Measurements from ENCODE around the gene BRAT1.

Gene BRAT1

DNA sequence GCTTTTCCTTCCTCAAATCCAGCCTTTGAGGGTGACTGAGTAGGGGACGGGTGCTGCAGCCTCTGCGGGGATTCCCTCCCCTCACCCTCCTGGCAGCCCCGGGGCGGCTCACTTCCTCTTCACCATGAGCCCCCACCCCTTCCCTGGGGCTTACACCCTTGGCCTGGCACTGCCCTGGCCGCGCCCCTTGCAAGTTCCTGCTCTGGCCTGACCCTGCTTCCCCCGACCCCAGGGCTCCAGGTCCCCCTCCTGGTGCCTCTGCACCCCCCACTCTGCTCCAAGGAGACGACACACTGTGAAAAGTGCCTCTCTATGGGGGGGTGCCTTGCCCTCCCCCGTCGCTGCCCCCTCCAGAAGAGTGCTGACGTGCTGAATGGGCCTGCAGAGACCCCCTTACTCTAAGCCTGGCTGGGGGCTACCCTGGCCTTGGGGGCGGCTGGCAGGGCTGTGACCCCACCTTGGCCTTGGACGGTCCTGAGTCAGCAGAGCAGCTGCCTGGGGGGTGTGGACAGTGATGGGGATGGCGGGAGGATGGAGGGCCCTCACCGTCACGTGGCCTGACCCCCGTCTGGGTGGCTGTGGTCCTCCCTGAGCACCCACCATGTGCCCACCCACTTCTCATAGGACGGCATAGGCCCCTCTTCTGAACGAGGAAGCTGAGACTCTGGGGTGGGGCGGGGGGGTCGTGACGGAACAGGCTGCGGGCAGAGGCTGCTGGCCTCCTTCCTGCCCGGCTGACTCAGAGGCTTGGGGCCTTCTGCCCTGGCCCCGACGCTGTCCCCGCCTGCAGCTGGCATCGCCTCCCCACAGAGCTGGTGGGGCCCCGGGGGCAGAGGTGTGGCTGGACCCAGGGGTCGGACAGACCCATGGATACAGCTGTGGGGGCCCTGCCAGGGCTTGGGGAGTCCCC, 25.9 kb downstream of the BRAT1 start:
- Histone ChIP-seq H3K9ac (ENCODE audit: low read length) (no peak overlapping the region), H3K9me3 (ENCODE audit: control insufficient read depth, low read depth, low read length) (no peaks in the 10 kb centered on the region), H3K36me3 (ENCODE audit: control insufficient read depth, low read depth, low read length) (peaks cover 18% of the 10 kb centered on the region), H3K4me3 (ENCODE audit: low read length) (no peak overlapping the region), H3K27ac (ENCODE audit: low read length) (no peak overlapping the region), H3K27me3 (ENCODE audit: control insufficient read depth, insufficient read depth, low read length) (no peaks in the 10 kb centered on the region), H3K4me1 (ENCODE audit: control insufficient read depth, low read depth, low read length) (peaks cover 19% of the 10 kb centered on the region)

DNA sequence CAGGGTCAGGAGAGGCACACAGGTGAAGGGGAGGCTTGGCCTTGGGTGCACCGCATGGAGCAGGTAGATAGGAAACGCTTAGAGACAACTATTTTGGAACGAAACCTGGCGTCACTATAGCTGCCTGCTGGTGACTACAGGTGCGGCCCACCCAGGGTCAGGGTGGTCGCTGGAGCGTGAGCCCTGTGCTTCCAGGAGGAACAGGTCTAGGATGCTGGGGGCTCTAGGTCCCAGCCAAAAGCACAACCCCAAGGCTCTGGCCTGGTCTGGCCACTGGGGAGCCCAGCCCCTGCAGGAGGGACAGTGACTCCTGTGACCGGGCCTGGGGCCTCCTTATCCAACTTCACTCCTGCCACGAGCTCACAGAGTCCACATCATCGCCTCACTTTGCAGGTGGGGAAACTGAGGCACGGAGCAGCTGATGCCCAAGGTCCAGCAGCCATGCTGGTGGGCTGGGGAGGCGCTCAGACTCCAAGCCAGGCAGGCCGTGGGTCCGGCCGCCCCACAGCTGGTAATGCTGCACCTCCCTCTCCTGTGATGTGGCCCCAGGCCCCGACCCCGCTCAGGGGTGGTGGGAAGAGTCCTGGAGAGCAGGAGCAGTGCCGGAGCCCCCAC, 26.7 kb downstream of the BRAT1 start:
- Histone ChIP-seq H3K27ac (ENCODE audit: low read length) (no peak overlapping the region), H3K27me3 (ENCODE audit: control insufficient read depth, insufficient read depth, low read length) (no peaks in the 10 kb centered on the region), H3K9ac (ENCODE audit: low read length) (no peak overlapping the region), H3K36me3 (ENCODE audit: control insufficient read depth, low read depth, low read length) (peaks cover 18% of the 10 kb centered on the region), H3K9me3 (ENCODE audit: control insufficient read depth, low read depth, low read length) (no peaks in the 10 kb centered on the region), H3K4me3 (ENCODE audit: low read length) (no peak overlapping the region), H3K4me1 (ENCODE audit: control insufficient read depth, low read depth, low read length) (peaks cover 27% of the 10 kb centered on the region)

DNA sequence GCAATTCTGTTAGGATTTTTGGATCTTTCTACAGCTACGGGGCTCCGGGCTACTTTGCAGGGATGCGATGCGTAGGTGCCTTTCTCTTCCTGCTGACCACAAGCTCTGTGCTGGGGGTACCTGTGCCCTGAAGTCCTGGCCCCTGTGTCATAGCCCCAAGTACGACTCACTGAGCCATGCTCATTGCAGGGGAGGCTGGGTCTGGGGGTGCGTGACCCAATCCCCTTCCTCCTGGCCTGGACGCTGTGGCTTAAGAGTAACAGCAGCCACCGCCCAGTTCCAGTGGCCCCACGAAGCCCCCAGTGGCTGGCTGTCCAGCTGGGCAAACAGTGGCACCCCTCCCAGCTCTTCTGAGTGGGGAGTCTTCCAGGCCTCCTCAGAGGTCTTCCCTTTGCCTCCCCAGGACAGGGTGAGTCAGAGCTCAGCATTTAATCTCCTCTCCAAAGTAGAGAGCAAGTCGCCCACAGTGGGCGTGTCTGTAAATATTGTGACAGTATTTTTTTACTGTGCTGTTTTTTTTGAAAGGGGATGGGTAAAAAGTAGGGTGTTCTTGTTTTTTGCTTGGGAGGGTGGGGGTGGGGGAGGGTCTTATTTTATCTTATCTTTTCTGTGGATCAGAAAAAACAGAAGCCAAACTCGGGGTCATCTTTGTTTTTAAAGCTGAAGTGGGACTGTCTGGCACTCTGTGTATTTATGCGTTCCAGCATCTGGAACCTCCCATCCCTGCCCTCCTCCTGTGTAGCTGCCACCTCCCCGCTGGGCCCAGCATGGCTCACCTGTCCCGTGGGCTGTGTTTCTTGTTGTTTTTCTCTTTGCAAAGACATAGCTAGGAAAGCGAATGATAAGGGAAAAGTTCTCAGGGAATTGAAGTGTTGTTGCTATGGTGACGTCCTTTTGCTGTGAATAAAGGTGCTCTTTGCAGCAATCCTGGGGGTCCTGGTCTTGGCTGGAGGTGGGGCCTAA, 27.5 kb downstream of the BRAT1 start:
- peaks cover 18% of the 10 kb centered on the region for H3K36me3 ChIP-seq (ENCODE audit: control insufficient read depth, low read depth, low read length)
- H3K9me3 ChIP-seq (ENCODE audit: control insufficient read depth, low read depth, low read length): no peaks in the 10 kb centered on the region
- H3K4me3 ChIP-seq (ENCODE audit: low read length): no peak overlapping the region
- H3K4me1 ChIP-seq (ENCODE audit: control insufficient read depth, low read depth, low read length): peaks cover 35% of the 10 kb centered on the region
- no peak overlapping the region for H3K9ac ChIP-seq (ENCODE audit: low read length)
- H3K27me3 ChIP-seq (ENCODE audit: control insufficient read depth, insufficient read depth, low read length): no peaks in the 10 kb centered on the region
- H3K27ac ChIP-seq (ENCODE audit: low read length): no peak overlapping the region

DNA sequence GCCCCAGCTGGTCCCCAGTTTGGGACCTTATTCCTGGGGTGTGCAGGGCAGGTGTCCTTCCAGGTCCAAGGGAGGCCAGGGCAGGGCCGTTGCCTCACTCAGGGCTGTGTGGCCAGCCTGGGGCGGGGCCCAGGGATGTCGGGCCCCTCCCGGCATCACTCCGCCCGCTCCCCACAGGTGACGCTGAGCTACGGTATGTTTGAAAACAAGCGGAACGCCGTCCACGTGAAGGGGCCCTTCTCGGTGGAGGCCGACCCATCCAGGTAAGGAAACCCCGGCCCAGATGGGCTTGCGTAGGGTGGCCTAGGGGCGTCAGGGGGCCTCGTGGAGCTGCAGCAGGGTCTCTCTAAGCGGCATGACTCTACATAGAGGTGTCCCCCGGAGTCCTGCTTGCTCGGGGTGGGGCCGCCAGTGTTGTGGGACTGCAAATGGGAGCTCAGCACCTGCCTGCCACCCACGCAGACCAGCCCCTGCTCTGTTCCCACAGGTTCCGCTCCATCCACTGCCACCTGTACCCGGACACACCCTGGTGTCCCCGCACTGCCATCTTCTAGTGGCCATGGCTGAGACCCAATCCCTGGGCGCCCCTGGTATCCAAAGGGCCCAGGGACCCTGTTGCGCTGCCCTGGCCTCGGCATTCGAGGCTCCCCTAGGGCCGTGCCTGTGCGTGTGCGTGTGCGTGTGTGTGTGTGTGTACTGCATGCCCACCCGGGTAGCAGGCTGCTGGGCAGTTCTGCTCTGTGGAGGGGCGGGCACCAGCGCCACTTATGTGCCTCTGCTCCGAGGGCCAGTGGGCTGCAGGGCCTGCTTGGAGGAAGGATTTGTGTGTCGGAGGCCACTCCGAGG, 28.4 kb downstream of the BRAT1 start:
- Histone ChIP-seq H3K9ac (ENCODE audit: low read length) (no peak overlapping the region), H3K36me3 (ENCODE audit: control insufficient read depth, low read depth, low read length) (peaks cover 18% of the 10 kb centered on the region), H3K27ac (ENCODE audit: low read length) (no peak overlapping the region), H3K27me3 (ENCODE audit: control insufficient read depth, insufficient read depth, low read length) (peaks cover 4% of the 10 kb centered on the region), H3K4me3 (ENCODE audit: low read length) (no peak overlapping the region), H3K4me1 (ENCODE audit: control insufficient read depth, low read depth, low read length) (peaks cover 41% of the 10 kb centered on the region), H3K9me3 (ENCODE audit: control insufficient read depth, low read depth, low read length) (no peaks in the 10 kb centered on the region)

DNA sequence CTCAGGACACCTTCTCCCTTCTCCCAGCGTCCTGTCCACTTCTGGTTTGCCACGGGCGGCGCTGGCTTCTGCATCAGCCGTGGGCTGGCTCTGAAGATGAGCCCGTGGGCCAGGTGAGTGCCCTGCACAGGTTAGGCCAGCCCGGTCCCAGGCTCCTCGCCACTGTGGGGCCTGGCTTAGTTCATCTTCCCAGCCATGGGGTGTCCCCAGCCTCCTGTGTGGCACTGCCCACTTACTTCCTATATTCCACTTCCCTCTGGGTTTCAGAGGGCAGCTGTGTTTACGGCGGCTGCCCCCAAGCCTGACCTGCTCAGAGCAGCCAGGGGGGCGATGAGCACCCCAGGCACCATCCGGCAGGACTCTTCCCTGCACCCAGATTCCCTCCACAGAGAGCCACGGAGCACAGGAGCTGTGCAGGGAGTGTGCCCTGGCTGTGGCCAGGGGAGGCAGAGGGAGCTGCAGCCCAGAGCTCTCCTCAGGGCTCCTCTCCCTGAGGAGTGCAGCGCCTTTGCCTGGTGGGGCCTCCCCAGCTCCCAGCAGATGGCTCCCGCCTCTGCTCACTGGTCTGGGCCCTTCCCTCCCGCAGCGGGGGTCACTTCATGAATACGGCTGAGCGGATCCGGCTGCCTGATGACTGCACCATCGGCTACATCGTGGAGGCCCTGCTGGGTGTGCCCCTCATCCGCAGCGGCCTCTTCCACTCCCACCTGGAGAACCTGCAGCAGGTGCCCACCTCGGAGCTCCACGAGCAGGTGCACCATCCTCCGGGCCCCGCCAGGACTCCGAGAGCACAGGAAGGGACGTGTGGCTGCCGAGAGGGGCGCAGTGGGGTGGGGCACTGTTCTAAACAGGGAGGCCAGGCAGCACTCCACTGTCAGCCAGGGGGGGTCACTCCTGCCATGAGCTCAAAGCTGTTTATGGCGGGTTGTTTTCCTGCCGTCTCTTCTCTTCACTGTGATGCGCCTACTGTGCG, 29.4 kb downstream of the BRAT1 start:
- peaks cover 10% of the 10 kb centered on the region for H3K27me3 ChIP-seq (ENCODE audit: control insufficient read depth, insufficient read depth, low read length)
- H3K36me3 ChIP-seq (ENCODE audit: control insufficient read depth, low read depth, low read length): peaks cover 18% of the 10 kb centered on the region
- H3K27ac ChIP-seq (ENCODE audit: low read length): no peak overlapping the region
- H3K4me3 ChIP-seq (ENCODE audit: low read length): no peak overlapping the region
- H3K9ac ChIP-seq (ENCODE audit: low read length): no peak overlapping the region
- peaks cover 46% of the 10 kb centered on the region for H3K4me1 ChIP-seq (ENCODE audit: control insufficient read depth, low read depth, low read length)
- H3K9me3 ChIP-seq (ENCODE audit: control insufficient read depth, low read depth, low read length): no peaks in the 10 kb centered on the region

DNA sequence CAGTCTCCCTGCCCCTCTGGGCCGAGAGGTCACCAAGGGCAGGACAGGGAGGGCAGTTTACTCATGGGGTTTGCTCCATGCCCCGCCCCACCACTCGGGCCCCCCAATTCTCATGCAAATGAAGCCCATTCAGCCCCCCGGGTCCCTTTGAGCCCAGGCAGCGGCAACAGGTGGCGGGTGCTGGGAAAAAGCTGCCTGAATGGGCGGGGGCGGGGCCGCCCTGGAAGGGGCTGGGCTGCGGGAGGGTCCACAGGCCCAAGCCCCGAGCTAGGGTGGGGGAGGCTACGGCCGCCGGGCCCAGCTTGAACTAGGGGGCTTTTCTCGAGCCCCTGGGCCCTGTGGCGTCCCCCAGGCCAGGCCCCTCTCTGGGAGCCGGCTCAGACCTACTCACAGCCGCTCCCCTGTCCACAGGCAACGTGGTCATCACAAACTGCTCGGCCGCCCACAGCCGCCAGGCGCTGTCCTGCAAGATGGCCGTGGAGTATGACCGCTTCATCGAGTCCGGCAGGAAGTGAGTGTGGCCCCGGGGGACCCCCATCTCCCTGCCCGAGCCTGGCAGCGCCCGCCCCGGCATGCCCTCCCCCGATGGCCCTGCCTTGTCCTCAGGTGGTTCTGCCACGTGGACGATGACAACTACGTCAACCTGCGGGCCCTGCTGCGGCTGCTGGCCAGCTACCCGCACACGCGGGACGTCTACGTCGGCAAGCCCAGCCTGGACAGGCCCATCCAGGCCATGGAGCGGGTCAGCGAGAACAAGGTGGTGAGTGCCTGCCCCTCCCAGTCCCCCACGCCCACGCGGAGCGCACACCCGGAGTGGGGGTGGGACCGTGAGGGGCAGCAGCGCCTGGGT, 30.3 kb downstream of the BRAT1 start:
- Histone ChIP-seq H3K4me1 (ENCODE audit: control insufficient read depth, low read depth, low read length) (peaks cover 46% of the 10 kb centered on the region), H3K9ac (ENCODE audit: low read length) (peak overlapping the region; percentile 2), H3K27ac (ENCODE audit: low read length) (no peak overlapping the region), H3K27me3 (ENCODE audit: control insufficient read depth, insufficient read depth, low read length) (peaks cover 19% of the 10 kb centered on the region), H3K36me3 (ENCODE audit: control insufficient read depth, low read depth, low read length) (peaks cover 18% of the 10 kb centered on the region), H3K4me3 (ENCODE audit: low read length) (peak overlapping the region; percentile 51), H3K9me3 (ENCODE audit: control insufficient read depth, low read depth, low read length) (no peaks in the 10 kb centered on the region)

DNA sequence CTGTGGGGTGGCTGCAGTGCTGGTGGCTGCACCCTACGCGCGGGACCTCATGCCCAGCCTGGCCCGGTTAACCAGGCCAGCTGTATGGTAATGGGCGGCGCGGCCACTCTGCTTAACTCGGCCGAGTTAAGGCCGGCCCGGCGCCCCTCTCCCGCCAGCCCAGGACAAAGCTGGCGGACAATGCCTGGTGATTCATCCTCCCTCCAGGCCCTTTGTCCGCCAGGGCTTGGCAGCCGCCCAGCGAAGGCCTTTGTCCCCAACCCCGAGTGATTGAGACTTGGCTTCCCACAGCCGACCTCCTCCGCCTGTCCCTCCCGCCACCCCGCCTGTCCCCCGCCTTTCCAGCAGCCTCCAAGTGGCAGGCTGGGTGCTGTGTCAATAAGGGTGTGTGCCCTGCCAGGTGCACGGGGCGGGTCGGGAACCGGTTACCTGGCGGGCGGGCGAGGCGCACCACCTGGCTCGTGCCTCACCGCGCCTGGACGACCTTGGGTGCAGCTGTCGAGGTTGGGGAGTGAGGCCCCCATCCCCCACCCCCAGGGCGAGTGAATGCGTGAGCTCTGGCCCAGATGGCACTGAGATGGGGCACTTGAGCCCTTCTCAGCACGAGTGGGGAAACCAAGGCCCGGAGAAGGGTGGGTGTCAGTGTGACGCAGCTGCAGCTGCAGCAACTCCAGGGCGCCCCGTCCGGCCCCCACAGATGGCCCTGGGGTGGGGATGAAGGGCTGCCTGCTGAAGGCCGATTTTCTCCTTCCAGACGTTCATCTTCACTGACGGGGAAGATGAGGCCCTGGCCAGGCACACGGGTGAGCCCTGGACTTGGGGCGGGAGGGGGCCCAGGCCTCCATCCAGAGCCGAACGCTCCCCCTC, 31.1 kb downstream of the BRAT1 start:
- H3K4me3 ChIP-seq (ENCODE audit: low read length): peak overlapping the region; percentile 51

DNA sequence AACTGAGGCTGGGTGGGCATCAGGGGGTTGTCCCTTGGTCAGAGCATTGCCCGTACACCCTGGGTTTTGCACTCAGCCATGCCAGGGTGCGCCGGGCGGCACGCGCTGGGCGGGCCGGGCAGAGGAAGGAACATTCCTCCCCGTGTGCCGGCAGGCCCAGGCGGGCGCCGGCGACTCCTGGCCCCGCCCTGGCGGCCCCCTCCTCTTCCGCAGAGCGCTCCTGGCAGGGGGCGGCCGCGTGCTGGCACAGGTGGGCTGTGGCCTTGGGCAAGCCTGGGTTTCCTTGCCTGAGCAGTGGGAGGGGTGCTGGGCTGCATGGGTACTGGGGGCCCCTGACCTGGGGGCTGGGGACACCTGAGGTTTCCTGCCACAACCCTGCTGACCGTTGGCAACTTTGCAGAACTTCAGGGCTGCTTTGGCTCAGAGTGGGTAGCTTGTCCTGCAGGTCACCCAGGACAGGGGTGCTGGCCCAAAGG, 31.8 kb downstream of the BRAT1 start:
- Histone ChIP-seq H3K27ac (ENCODE audit: low read length) (peak overlapping the region; percentile 64), H3K9ac (ENCODE audit: low read length) (peak overlapping the region; percentile 68)

More for the DNA sequence above, 31.1 kb downstream of the BRAT1 start:
- Histone ChIP-seq H3K9me3 (ENCODE audit: control insufficient read depth, low read depth, low read length) (no peaks in the 10 kb centered on the region), H3K36me3 (ENCODE audit: control insufficient read depth, low read depth, low read length) (peaks cover 18% of the 10 kb centered on the region), H3K4me1 (ENCODE audit: control insufficient read depth, low read depth, low read length) (peaks cover 46% of the 10 kb centered on the region), H3K9ac (ENCODE audit: low read length) (peak overlapping the region; percentile 68), H3K27me3 (ENCODE audit: control insufficient read depth, insufficient read depth, low read length) (peaks cover 19% of the 10 kb centered on the region), H3K27ac (ENCODE audit: low read length) (peak overlapping the region; percentile 64)

More for the DNA sequence above, 31.8 kb downstream of the BRAT1 start:
- peaks cover 18% of the 10 kb centered on the region for H3K36me3 ChIP-seq (ENCODE audit: control insufficient read depth, low read depth, low read length)
- peaks cover 46% of the 10 kb centered on the region for H3K4me1 ChIP-seq (ENCODE audit: control insufficient read depth, low read depth, low read length)
- H3K9me3 ChIP-seq (ENCODE audit: control insufficient read depth, low read depth, low read length): no peaks in the 10 kb centered on the region
- peak overlapping the region; percentile 51 for H3K4me3 ChIP-seq (ENCODE audit: low read length)
- peaks cover 26% of the 10 kb centered on the region for H3K27me3 ChIP-seq (ENCODE audit: control insufficient read depth, insufficient read depth, low read length)
